ENCODE results near the gene BATF2. TPM values are rescaled to one million over a fixed set of nuclear protein-coding genes. Genes with fewer than 3 reads are reported as not detected.
"Not testable (repeated sequence)": the region's sequence is repeated elsewhere in the genome, so short reads cannot be mapped to it uniquely, and the experiment has no call there.

BATF2 gene
- total and polyA plus RNA-seq, 8 donors, result 4.0 to 6.5 (median 5.6) TPM

DNA sequence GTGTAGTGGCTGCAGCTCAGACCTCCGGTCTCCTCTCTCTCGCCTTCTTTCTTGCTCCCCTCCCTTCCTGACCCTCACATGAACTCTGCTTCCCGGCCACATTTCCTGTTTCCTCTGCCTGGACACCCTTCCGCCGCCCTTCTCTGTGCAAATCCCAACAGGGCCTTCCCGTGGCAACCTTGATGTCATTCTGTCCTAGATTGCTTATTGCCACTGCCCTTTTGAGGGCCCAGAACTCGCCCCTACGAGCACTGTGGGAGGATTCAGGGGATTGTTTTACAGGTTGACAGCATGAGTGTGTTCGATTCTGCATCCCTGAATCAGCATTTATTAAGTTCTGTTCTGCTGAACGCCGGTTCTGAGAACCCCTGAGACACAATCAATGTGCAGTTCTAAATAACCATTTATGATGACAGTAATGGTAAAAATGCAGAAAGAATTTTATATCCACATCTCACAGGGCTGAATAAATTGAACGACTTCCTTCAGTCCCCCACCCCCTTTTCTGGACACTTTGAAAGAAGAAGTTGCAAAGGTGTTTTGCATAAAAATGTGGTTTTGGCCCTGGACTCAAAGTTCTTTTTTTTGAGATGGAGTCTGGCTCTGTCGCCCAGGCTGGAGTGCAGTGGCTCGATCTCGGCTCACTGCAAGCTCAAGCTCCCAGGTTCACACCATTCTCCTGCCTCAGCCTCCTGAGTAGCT lies 6.4 kb downstream of the BATF2 start:
- 78 to 79% methylated on average over 15 of the region's 15 CpGs for WGBS, 2 donors
- no peak overlapping the region for H3K27ac ChIP-seq

DNA sequence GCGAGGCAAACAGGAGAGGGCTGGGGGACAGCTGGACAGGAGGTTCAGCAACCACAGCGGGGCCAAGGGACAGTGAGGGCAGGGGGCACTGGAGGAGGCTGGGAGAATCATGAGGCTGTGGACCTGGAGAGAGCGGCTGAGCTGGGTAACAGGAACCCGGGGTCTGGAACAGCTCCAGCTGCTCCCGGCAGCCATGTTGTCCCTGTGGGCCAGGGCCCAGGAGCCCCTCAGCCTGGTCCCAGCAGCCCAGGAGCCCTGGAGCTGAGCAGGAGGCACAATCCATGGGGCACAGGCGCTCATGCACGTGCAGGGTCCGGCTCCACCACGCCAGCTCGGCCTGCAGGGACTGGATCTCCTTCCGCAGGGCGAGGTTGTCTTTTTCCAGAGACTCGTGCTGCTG lies 7.4 kb downstream of the BATF2 start:
- H3K36me3 ChIP-seq, result peaks cover 0 to 4% (median 0%) of the 10 kb centered on the region in 3 donors
- TF ChIP-seq, protein P1, sequence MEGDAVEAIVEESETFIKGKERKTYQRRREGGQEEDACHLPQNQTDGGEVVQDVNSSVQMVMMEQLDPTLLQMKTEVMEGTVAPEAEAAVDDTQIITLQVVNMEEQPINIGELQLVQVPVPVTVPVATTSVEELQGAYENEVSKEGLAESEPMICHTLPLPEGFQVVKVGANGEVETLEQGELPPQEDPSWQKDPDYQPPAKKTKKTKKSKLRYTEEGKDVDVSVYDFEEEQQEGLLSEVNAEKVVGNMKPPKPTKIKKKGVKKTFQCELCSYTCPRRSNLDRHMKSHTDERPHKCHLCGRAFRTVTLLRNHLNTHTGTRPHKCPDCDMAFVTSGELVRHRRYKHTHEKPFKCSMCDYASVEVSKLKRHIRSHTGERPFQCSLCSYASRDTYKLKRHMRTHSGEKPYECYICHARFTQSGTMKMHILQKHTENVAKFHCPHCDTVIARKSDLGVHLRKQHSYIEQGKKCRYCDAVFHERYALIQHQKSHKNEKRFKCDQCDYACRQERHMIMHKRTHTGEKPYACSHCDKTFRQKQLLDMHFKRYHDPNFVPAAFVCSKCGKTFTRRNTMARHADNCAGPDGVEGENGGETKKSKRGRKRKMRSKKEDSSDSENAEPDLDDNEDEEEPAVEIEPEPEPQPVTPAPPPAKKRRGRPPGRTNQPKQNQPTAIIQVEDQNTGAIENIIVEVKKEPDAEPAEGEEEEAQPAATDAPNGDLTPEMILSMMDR (IDR thresholded peaks at IDR 0.05), result no peak
- no peaks in the 10 kb centered on the region for H3K4me1 ChIP-seq
- intact Hi-C loops (cut with DNase I), result no loop called here
- DNase-seq (peak in 1 of 6 donors; percentile 56), FAIRE-seq (no peak), ATAC-seq (peak in 2 of 4 donors; percentile 13 to 17)
- H3K9me3 ChIP-seq, result no peaks in the 10 kb centered on the region
- no peak overlapping the region for H3K27ac ChIP-seq
- 85 to 87% methylated on average over 12 to 13 of the region's 13 CpGs for WGBS, 2 donors
- H3K4me3 ChIP-seq, result no peak overlapping the region
- no peaks in the 10 kb centered on the region for H3K27me3 ChIP-seq

More for the DNA sequence above, 6.4 kb downstream of the BATF2 start:
- Histone ChIP-seq H3K36me3 (peaks cover 0 to 4% (median 0%) of the 10 kb centered on the region in 3 donors), H3K9me3 (no peaks in the 10 kb centered on the region), H3K4me1 (peaks cover 0 to 3% (median 0%) of the 10 kb centered on the region in 3 donors), H3K27me3 (no peaks in the 10 kb centered on the region), H3K4me3 (no peak overlapping the region)
- TF ChIP-seq, protein P1 (IDR thresholded peaks at IDR 0.05), result no peak
- DNase-seq, result peak in 1 of 6 donors; percentile 10
- peak in 3 of 4 donors; percentile 21 to 61 (median 31) for ATAC-seq
- intact Hi-C loops (cut with DNase I), result no loop called here
- no peak for FAIRE-seq

DNA sequence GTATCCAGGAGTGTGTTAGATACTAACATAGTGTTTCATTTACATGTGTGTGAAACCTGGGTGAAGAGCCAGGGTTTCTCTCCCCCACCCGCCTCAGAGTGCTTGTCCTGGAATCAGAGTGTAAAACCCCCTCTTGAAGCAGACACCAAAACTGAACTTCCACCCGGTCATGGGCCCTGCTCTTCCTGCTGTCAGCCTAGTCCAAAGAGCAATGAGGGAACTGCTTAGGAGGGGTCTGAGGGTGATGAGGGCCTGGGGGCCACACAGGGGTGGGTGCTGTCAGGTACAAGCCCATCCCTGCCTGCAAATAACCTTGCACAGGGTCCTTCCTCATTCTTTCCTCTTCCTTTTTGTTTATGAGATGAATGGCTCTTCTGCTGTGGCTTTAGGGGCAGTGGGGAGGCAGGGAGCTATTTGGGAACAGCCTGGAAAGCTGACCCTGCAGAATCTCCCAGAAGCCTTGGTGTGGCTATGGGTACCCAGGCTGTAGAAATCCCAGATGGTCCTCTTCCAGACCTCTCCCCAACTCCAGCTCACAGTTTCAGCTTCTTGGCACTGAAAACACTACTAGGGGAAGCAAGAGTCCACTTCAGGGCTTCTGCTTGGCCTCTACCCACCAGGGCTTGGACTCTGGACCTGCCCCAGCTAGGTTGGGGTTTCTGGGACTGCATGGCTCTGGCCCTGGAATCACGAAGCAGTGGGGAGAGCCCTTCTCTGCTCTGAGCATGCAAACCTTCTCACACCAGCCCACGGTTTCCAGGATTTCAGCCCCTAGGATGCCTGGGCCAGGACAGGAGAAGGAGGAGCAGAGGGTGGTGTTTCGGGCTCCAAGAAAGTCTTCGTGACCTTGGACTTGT lies 8.5 kb downstream of the BATF2 start:
- TF ChIP-seq, protein P1 (IDR thresholded peaks at IDR 0.05), result no peak
- WGBS, 2 donors, result 84% methylated on average over 6 of the region's 6 CpGs
- intact Hi-C loops (cut with DNase I), result no loop called here
- Histone ChIP-seq H3K36me3 (peaks cover 0 to 4% (median 0%) of the 10 kb centered on the region in 3 donors), H3K9me3 (no peaks in the 10 kb centered on the region), H3K27me3 (no peaks in the 10 kb centered on the region), H3K4me3 (no peak overlapping the region), H3K4me1 (no peaks in the 10 kb centered on the region), H3K27ac (no peak overlapping the region)
- DNase-seq (peak in 1 of 6 donors; percentile 15), FAIRE-seq (no peak), ATAC-seq (peak in 1 of 4 donors; percentile 20)

DNA sequence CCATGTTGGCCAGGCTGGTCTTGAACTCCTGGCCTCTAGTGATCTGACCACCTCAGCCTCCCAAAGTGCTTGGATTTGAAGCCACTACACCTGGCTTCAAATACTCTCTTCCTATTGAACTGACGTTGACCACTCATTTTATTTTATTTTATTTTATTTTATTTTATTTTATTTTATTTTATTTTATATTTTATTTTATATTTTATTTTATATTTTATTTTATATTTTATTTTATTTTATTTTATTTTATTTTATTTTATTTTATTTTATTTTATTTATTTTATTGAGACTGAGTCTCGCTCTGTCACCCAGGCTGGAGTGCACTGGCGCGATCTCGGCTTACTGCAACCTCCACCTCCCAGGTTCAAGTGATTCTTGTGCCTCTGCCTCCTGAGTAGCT lies 13.4 kb downstream of the BATF2 start:
- WGBS, 2 donors, result 76 to 83% methylated on average over 5 of the region's 5 CpGs

DNA sequence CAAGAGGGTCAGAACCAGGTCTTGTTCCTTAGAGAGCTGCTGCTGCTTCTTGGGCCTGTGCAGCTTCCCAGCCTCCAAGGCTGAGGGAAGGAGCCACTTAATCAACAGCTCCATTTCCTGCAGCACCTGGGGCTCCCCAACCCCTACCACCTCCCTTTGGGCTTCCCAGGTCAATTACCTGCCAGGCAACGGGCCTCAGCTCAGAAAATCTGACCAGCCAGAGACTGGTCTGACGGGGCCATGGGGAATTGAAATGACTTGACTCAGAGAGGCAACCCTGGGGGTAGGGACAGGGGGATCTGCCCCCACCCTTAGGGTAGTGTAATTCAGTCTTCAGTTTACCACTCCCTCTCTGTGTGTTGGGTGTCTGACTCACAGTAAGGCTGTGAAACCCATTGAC lies 20.1 kb downstream of the BATF2 start:
- TF ChIP-seq, protein P1 (IDR thresholded peaks at IDR 0.05), result no peak
- no peak for DNase-seq
- Histone ChIP-seq H3K4me1 (no peaks in the 10 kb centered on the region), H3K27ac (no peak overlapping the region), H3K9me3 (no peaks in the 10 kb centered on the region), H3K4me3 (no peak overlapping the region), H3K27me3 (no peaks in the 10 kb centered on the region), H3K36me3 (no peaks in the 10 kb centered on the region)
- intact Hi-C loops (cut with DNase I), result no loop called here
- 58 to 74% methylated on average over 2 of the region's 2 CpGs for WGBS, 2 donors
- no peak for FAIRE-seq
- no peak for ATAC-seq

More for the DNA sequence above, 13.4 kb downstream of the BATF2 start:
- FAIRE-seq; intact Hi-C loops (cut with DNase I); ATAC-seq; H3K4me3 ChIP-seq; H3K4me1 ChIP-seq; H3K36me3 ChIP-seq; H3K27me3 ChIP-seq; H3K27ac ChIP-seq; DNase-seq; H3K9me3 ChIP-seq: not testable (repeated sequence)

Data from pancreas (tissue), 10 donors.